GM18519 (cell line): ENCODE measurements around the gene GRIK4.

Experiments
- ATAC-seq: cut with Tn5 transposase; IDR thresholded peaks from one replicate; pipeline ENCODE4 v1.9.1; 2021; ENCODE audit warnings: mild to moderate bottlenecking, moderate library complexity; ENCODE audit not compliant: unreplicated experiment, low FRiP score

GRIK4 gene

GRCh38 chr11:120954381-120954780, 442.8 kb downstream of the GRIK4 start:
- no peak for ATAC-seq

- ATAC-seq: no peak
Measured at GRCh38 chr11:120956710-120957495, 445.4 kb downstream of the GRIK4 start.

- no peak for ATAC-seq
Measured at GRCh38 chr11:120958185-120958584, 446.6 kb downstream of the GRIK4 start.

- ATAC-seq: no peak
Measured at GRCh38 chr11:120959189-120959588, 447.6 kb downstream of the GRIK4 start.

GRCh38 chr11:120964857-120965256, 453.3 kb downstream of the GRIK4 start:
- no peak for ATAC-seq

GRCh38 chr11:120966840-120967239, 455.3 kb downstream of the GRIK4 start:
- no peak for ATAC-seq

GRCh38 chr11:120969993-120970392, 458.4 kb downstream of the GRIK4 start:
- ATAC-seq: no peak

- ATAC-seq: no peak
Measured at GRCh38 chr11:120971825-120972224, 460.3 kb downstream of the GRIK4 start.

GRCh38 chr11:120972621-120973020, 461.1 kb downstream of the GRIK4 start:
- ATAC-seq: no peak

- ATAC-seq: no peak
Measured at GRCh38 chr11:120973501-120973900, 462.0 kb downstream of the GRIK4 start.

- no peak for ATAC-seq
Measured at GRCh38 chr11:120974466-120974865, 462.9 kb downstream of the GRIK4 start.

GRCh38 chr11:120974965-120975364, 463.4 kb downstream of the GRIK4 start:
- ATAC-seq: no peak

- no peak for ATAC-seq
Measured at GRCh38 chr11:120977266-120978137, 466.0 kb downstream of the GRIK4 start.

GRCh38 chr11:120978701-120979100, 467.2 kb downstream of the GRIK4 start:
- ATAC-seq: no peak

GRCh38 chr11:120985718-120986569, 474.4 kb downstream of the GRIK4 start:
- ATAC-seq: no peak

GRCh38 chr11:120988603-120989002, 477.1 kb downstream of the GRIK4 start:
- no peak for ATAC-seq

- no peak for ATAC-seq
Measured at GRCh38 chr11:120991830-120992686, 480.5 kb downstream of the GRIK4 start.

- ATAC-seq: no peak
Measured at GRCh38 chr11:120994091-120994859, 482.7 kb downstream of the GRIK4 start.

GRCh38 chr11:120995184-120995583, 483.6 kb downstream of the GRIK4 start:
- ATAC-seq: no peak
